ENCODE data around the gene C5orf63.
"Not testable (repeated sequence)": the region's sequence is repeated elsewhere in the genome, so short reads cannot be mapped to it uniquely, and the experiment has no call there.

Gene C5orf63

GRCh38 chr5:127031863-127032232, 41.5 kb downstream of the C5orf63 start:
- DNase-seq (ENCODE audit: low read depth in 2 of 2, low spot score in 1 of 2) = no peak

GRCh38 chr5:127031147-127031862, 42.0 kb downstream of the C5orf63 start:
- DNase-seq (ENCODE audit: low read depth in 2 of 2, low spot score in 1 of 2) = no peak

- peak; percentile 76 to 84 for DNase-seq (ENCODE audit: low read depth in 2 of 2, low spot score in 1 of 2)
These were observed 42.8 kb downstream of the C5orf63 start, which contains the start of gene MARCHF3 for GRCh38 chr5:127030259-127031146. Gene MARCHF3, minus strand, starts transcription at chr5:127030558. Its CDS starts 112,387 bp downstream, at chr5:126918171.

- no peak for DNase-seq (ENCODE audit: low read depth in 2 of 2, low spot score in 1 of 2)
These were observed 43.6 kb downstream of the C5orf63 start for GRCh38 chr5:127029581-127030258.

GRCh38 chr5:127028822-127029457, 44.4 kb downstream of the C5orf63 start:
- no peak for DNase-seq (ENCODE audit: low read depth in 2 of 2, low spot score in 1 of 2)

GRCh38 chr5:127027539-127027938, 45.8 kb downstream of the C5orf63 start:
- no peak for DNase-seq (ENCODE audit: low read depth in 2 of 2, low spot score in 1 of 2)

- no peak for DNase-seq (ENCODE audit: low read depth in 2 of 2, low spot score in 1 of 2)
These were observed 47.1 kb downstream of the C5orf63 start for GRCh38 chr5:127026166-127026565.

- DNase-seq (ENCODE audit: low read depth in 2 of 2, low spot score in 1 of 2) = no peak
These were observed 47.8 kb downstream of the C5orf63 start for GRCh38 chr5:127025467-127025866.

- no peak for DNase-seq (ENCODE audit: low read depth in 2 of 2, low spot score in 1 of 2)
These were observed 48.5 kb downstream of the C5orf63 start for GRCh38 chr5:127024821-127025220.

- not testable (repeated sequence) for DNase-seq (ENCODE audit: low read depth in 2 of 2, low spot score in 1 of 2)
These were observed 49.6 kb downstream of the C5orf63 start for GRCh38 chr5:127023552-127024191.

GRCh38 chr5:127022846-127023245, 50.5 kb downstream of the C5orf63 start:
- DNase-seq (ENCODE audit: low read depth in 2 of 2, low spot score in 1 of 2) = no peak

- DNase-seq (ENCODE audit: low read depth in 2 of 2, low spot score in 1 of 2) = no peak
These were observed 53.4 kb downstream of the C5orf63 start for GRCh38 chr5:127019928-127020327.

GRCh38 chr5:127016722-127017121, 56.6 kb downstream of the C5orf63 start:
- DNase-seq (ENCODE audit: low read depth in 2 of 2, low spot score in 1 of 2) = not testable (repeated sequence)

- no peak for DNase-seq (ENCODE audit: low read depth in 2 of 2, low spot score in 1 of 2)
These were observed 57.6 kb downstream of the C5orf63 start for GRCh38 chr5:127015716-127016115.

- no peak for DNase-seq (ENCODE audit: low read depth in 2 of 2, low spot score in 1 of 2)
These were observed 58.7 kb downstream of the C5orf63 start for GRCh38 chr5:127014573-127014972.

- no peak for DNase-seq (ENCODE audit: low read depth in 2 of 2, low spot score in 1 of 2)
These were observed 59.9 kb downstream of the C5orf63 start for GRCh38 chr5:127013407-127013806.

GRCh38 chr5:127012916-127013315, 60.4 kb downstream of the C5orf63 start:
- DNase-seq (ENCODE audit: low read depth in 2 of 2, low spot score in 1 of 2) = no peak

GRCh38 chr5:127011961-127012644, 61.2 kb downstream of the C5orf63 start:
- DNase-seq (ENCODE audit: low read depth in 2 of 2, low spot score in 1 of 2) = no peak

- no peak for DNase-seq (ENCODE audit: low read depth in 2 of 2, low spot score in 1 of 2)
These were observed 62.1 kb downstream of the C5orf63 start for GRCh38 chr5:127011153-127011552.

GRCh38 chr5:127010362-127010761, 62.9 kb downstream of the C5orf63 start:
- no peak for DNase-seq (ENCODE audit: low read depth in 2 of 2, low spot score in 1 of 2)
